B cell (primary cell): ENCODE results near the gene MRPS21. TPM values are rescaled to one million over a fixed set of nuclear protein-coding genes. Genes with fewer than 3 reads are reported as not detected.

Experiments used
- ATAC-seq: fragments of 200-7000 bp; cut with Tn5 transposase; one replicate; pipeline ENCODE4 v1.10.0; 2021; ENCODE audit warnings: low read depth, mild to moderate bottlenecking, moderate number of reproducible peaks, moderate library complexity
- CTCF ChIA-PET: fragments of 350-600 bp; sonication (Branson Sonifier 250); formaldehyde crosslinking; loops from one replicate; lab custom pipeline; 2021; ENCODE audit warnings: antibody characterized with exemption, inconsistent platforms; lab: Charles Lee
- POLR2A ChIA-PET: fragments of 350-600 bp; sonication (Branson Sonifier 250); formaldehyde crosslinking; loops from one replicate; lab custom pipeline; 2021; ENCODE audit warnings: antibody characterized with exemption; lab: Charles Lee
- DNase-seq: peaks from one replicate; pipeline ENCODE4 v3.0.0; 2013
- H2AFZ ChIP-seq: 2 replicates; pipeline ENCODE4 v1.6.1; 2012; ENCODE audit warnings: mild to moderate bottlenecking, low read depth, low read length; ENCODE audit not compliant: insufficient read depth, poor library complexity, severe bottlenecking
- H3K27ac ChIP-seq, 2 donors: 1 replicate in 1 of 2; 2 replicates in 1 of 2; pipeline ENCODE4 v1.5.1; 2012 to 2013; ENCODE audit warnings: low read length in 2 of 2, mild to moderate bottlenecking in 2 of 2, moderate library complexity in 1 of 2
- H3K27me3 ChIP-seq, 4 experiments: fragments of 200-600 bp in 1 of 4; sonication (generic) in 1 of 4; replicated peaks in 1 of 4; 1 replicate in 2 of 4; 2 replicates in 2 of 4; pipeline versions ENCODE4 v1.6.1 to v1.7.0; 2013 to 2016; ENCODE audit warnings: low read length in 3 of 4, mild to moderate bottlenecking in 2 of 4, mixed read lengths in 1 of 4, moderate library complexity in 1 of 4; ENCODE audit not compliant: insufficient read depth in 4 of 4, control insufficient read depth in 3 of 4; ENCODE audit errors: control extremely low read depth in 1 of 4
- H3K36me3 ChIP-seq, 2 experiments: replicated peaks in 1 of 2; 1 replicate in 1 of 2; 2 replicates in 1 of 2; pipeline versions ENCODE4 v1.6.1 to v1.7.1; 2013; ENCODE audit warnings: low read length in 1 of 2; ENCODE audit not compliant: insufficient read depth in 2 of 2, control insufficient read depth in 1 of 2; ENCODE audit errors: control extremely low read depth in 1 of 2, extremely low read depth in 1 of 2
- H3K4me1 ChIP-seq, 2 donors: fragments of 200-600 bp in 1 of 2; sonication (generic) in 1 of 2; 1 replicate in 1 of 2; 2 replicates in 1 of 2; pipeline versions ENCODE4 v1.5.1 to v1.6.1; 2013 to 2017; ENCODE audit warnings: low read length in 2 of 2; ENCODE audit not compliant: control insufficient read depth in 2 of 2, insufficient read depth in 2 of 2
- H3K4me2 ChIP-seq: replicated peaks from 2 replicates; pipeline ENCODE3; 2012; ENCODE audit warnings: mild to moderate bottlenecking, low read depth, low read length; ENCODE audit not compliant: poor library complexity, severe bottlenecking
- H3K4me3 ChIP-seq, 5 experiments: fragments of 200-600 bp in 1 of 5; sonication (generic) in 1 of 5; 1 replicate in 3 of 5; 2 replicates in 2 of 5; pipeline versions ENCODE4 v1.5.1 to v1.7.0; 2011 to 2016; ENCODE audit warnings: low read length in 4 of 5, mild to moderate bottlenecking in 4 of 5, low read depth in 2 of 5, control low read depth in 1 of 5, moderate library complexity in 1 of 5; ENCODE audit not compliant: insufficient read depth in 1 of 5; ENCODE audit errors: control extremely low read depth in 1 of 5, extremely low read depth in 1 of 5
- H3K79me2 ChIP-seq: fragments of 200-600 bp; sonication (generic); one replicate; pipeline ENCODE4 v1.6.0; 2016; ENCODE audit warnings: low read length; ENCODE audit not compliant: control insufficient read depth, insufficient read depth
- H3K9ac ChIP-seq: fragments of 200-600 bp; sonication (generic); 2 replicates; pipeline ENCODE4 v1.6.1; 2017; ENCODE audit warnings: mild to moderate bottlenecking, low read length, moderate library complexity
- H3K9me3 ChIP-seq, 3 donors: one replicate each; pipeline versions ENCODE4 v1.6.1 to v1.7.1; 2013; ENCODE audit warnings: low read length in 2 of 3; ENCODE audit not compliant: control insufficient read depth in 2 of 3, insufficient read depth in 1 of 3; ENCODE audit errors: control extremely low read depth in 1 of 3
- H4K20me1 ChIP-seq: 2 replicates; pipeline ENCODE4 v1.6.0; 2012; ENCODE audit warnings: mild to moderate bottlenecking, low read length; ENCODE audit not compliant: insufficient read depth, control insufficient read depth, poor library complexity, severe bottlenecking
- H3K27ac Mint-ChIP-seq: one replicate; pipeline ENCODE4 v1.8.0; 2021; ENCODE audit warnings: mixed read lengths
- H3K27me3 Mint-ChIP-seq: one replicate; pipeline ENCODE4 v1.8.0; 2021; ENCODE audit warnings: mixed read lengths
- H3K4me1 Mint-ChIP-seq: one replicate; pipeline ENCODE4 v1.8.0; 2021; ENCODE audit warnings: mixed read lengths
- H3K4me3 Mint-ChIP-seq: one replicate; pipeline ENCODE4 v1.8.0; 2021; ENCODE audit warnings: mixed read lengths
- H3K9me3 Mint-ChIP-seq: one replicate; pipeline ENCODE4 v1.8.0; 2022; ENCODE audit warnings: mixed read lengths; ENCODE audit not compliant: insufficient read depth
- CTCF ChIP-seq: fragments of 200-600 bp; IDR thresholded peaks from one replicate; pipeline ENCODE4 v1.8.0; 2022; ENCODE audit warnings: antibody characterized with exemption, mild to moderate bottlenecking
- EZH2 ChIP-seq: IDR thresholded peaks from 2 replicates; pipeline ENCODE4 v1.6.1; 2012; ENCODE audit warnings: borderline replicate concordance, low read depth, mild to moderate bottlenecking, moderate library complexity, low read length; ENCODE audit not compliant: insufficient read depth, poor library complexity, severe bottlenecking
- WGBS: methylation state at CpG from one replicate; pipeline ENCODE4 v1.1.5; 2013; ENCODE audit warnings: missing lambda C conversion rate; ENCODE audit not compliant: insufficient coverage; 5-methylcytosine and 5-hydroxymethylcytosine counted together
- intact Hi-C: fragments of 100-400 bp; cut with micrococcal nuclease; formaldehyde crosslinking; loops from one replicate; pipeline ENCODE4 v1.10.0; 2022
- polyA plus RNA-seq: library from polyadenylated mRNA; depleted of rRNA; stranded (reverse); fragments of >200 nt; gene quantifications from 2 replicates; pipeline ENCODE4 v1.2.3, GENCODE V29; 2012
- total RNA-seq, 2 donors: library from RNA; stranded (reverse); fragments of 120-200 nt in 1 of 2; gene quantifications; 1 replicate in 1 of 2; 2 replicates in 1 of 2; pipeline versions ENCODE4 v1.2.3 to v1.2.4, GENCODE V29; 2013 to 2022

Gene MRPS21
- total and polyA plus RNA-seq, 2 donors (not counting 1 experiment from before 2014, with no cell fraction given): 50.1 to 60.4 TPM

- Mint-ChIP-seq H3K27ac (peak overlapping the region; percentile 98), H3K9me3 (no peaks in the 10 kb centered on the region), H3K4me3 (peak overlapping the region; percentile 97), H3K4me1 (peaks cover 30% of the 10 kb centered on the region), H3K27me3 (peaks cover 6% of the 10 kb centered on the region)
- ChIA-PET CTCF (interaction anchor here (1.0 to 4.3 kb wide), 3 partner anchors 9 to 13 kb away, joined by 4 to 22 read pairs (median 21); no protein-coding TSS in a partner anchor), POLR2A (interaction anchor here (0.6 to 1.2 kb wide), 5 partner anchors 13 to 383 kb away, joined by 3 to 7 read pairs (median 6); partner anchors contain the start of genes ANP32E, CIART and RPRD2)
- peaks cover 19 to 27% of the 10 kb centered on the region in 2 donors for H3K4me1 ChIP-seq
- no peaks in the 10 kb centered on the region for H3K9me3 ChIP-seq
- DNase-seq: no peak
- H3K9ac ChIP-seq: peak overlapping the region; percentile 98
- H3K79me2 ChIP-seq: peaks cover 31% of the 10 kb centered on the region
- intact Hi-C loops: loop anchor here (1.0 kb wide), 4 partner anchors 12 to 95 kb away; partner anchors contain the start of genes ANP32E, MRPS21 and RPRD2
- H3K36me3 ChIP-seq: peaks cover 0 to 28% of the 10 kb centered on the region in 2 experiments
- peak overlapping the region; percentile 94 to 95 for H3K27ac ChIP-seq
- TF ChIP-seq EZH2 (no peak), CTCF (no peak)
- peaks cover 8% of the 10 kb centered on the region for H4K20me1 ChIP-seq
- peak overlapping the region; percentile 90 for H2AFZ ChIP-seq
- peak overlapping the region; percentile 93 for H3K4me2 ChIP-seq
- H3K4me3 ChIP-seq: peak overlapping the region; percentile 62 to 98 (median 95)
- no peak for ATAC-seq
- H3K27me3 ChIP-seq: no peaks in the 10 kb centered on the region
- WGBS: no CpG with 5 or more reads among the region's 10 CpGs
These were observed 24.2 kb upstream of the MRPS21 start for GRCh38 chr1:150269451-150269850.

GRCh38 chr1:150271291-150271959 lies 22.2 kb upstream of the MRPS21 start:
- CTCF ChIA-PET: interaction anchor here (1.2 to 4.3 kb wide), 3 partner anchors 9 to 15 kb away, joined by 3 to 22 read pairs (median 8); no protein-coding TSS in a partner anchor
- Histone ChIP-seq H4K20me1 (peaks cover 8% of the 10 kb centered on the region), H3K4me1 (peaks cover 19 to 27% of the 10 kb centered on the region in 2 donors), H3K27me3 (no peaks in the 10 kb centered on the region), H3K9ac (no peak overlapping the region), H3K9me3 (no peaks in the 10 kb centered on the region), H3K79me2 (peaks cover 29% of the 10 kb centered on the region), H3K4me3 (no peak overlapping the region), H3K4me2 (no peak overlapping the region), H2AFZ (no peak overlapping the region), H3K27ac (no peak overlapping the region), H3K36me3 (peaks cover 0 to 12% of the 10 kb centered on the region in 2 experiments)
- ATAC-seq (no peak), DNase-seq (no peak)
- POLR2A ChIA-PET: interaction anchor here (0.7 kb wide), 1 partner anchor 15 kb away, joined by 4 read pairs; no protein-coding TSS in a partner anchor
- TF ChIP-seq EZH2 (no peak), CTCF (no peak)
- H3K27ac Mint-ChIP-seq: no peak overlapping the region
- H3K4me1 Mint-ChIP-seq: peaks cover 30% of the 10 kb centered on the region
- no peaks in the 10 kb centered on the region for H3K9me3 Mint-ChIP-seq
- WGBS: 97% methylated on average over 5 of the region's 7 CpGs
- H3K27me3 Mint-ChIP-seq: peaks cover 6% of the 10 kb centered on the region
- no peak overlapping the region for H3K4me3 Mint-ChIP-seq
- intact Hi-C loops: no loop called here
